ENCODE data around the gene LHX3.

- TF ChIP-seq CBX3 (IDR thresholded peaks at IDR 0.05; ENCODE audit: borderline replicate concordance, low read depth) (no peak), POLR2A (IDR thresholded peaks at IDR 0.05; ENCODE audit: low read depth, low read length) (no peak), POLR2AphosphoS5 (IDR thresholded peaks at IDR 0.05; ENCODE audit: low read length) (no peak), CTCF (IDR thresholded peaks at IDR 0.05 in 2 of 3, conservative IDR thresholded peaks at IDR 0.05 in 1 of 3; ENCODE audit: control insufficient read depth in 2 of 3, extremely low read depth in 1 of 3, insufficient read depth in 1 of 3, low read depth in 3 of 3, low read length in 3 of 3) (no peak), EP300 (IDR thresholded peaks at IDR 0.05; ENCODE audit: borderline replicate concordance in 1 of 2, control insufficient read depth in 1 of 2, low read depth in 2 of 2, low read length in 2 of 2) (no peak), NFYB (IDR thresholded peaks at IDR 0.05; ENCODE audit: insufficient read depth, low read depth, low read length) (no peak)
Measured at GRCh38 chr9:136213733-136214132, 8.8 kb upstream of the LHX3 start.

Data from GM12878 (cell line).